Activated naive CD4-positive, alpha-beta T cell treated with anti-CD3 and anti-CD28 coated beads for 36 hours (primary cell): ENCODE measurements around the gene ACSL6. TPM values are rescaled to one million over a fixed set of nuclear protein-coding genes. Genes with fewer than 3 reads are reported as not detected.

Experiments used
- CTCF ChIA-PET: fragments of 350-600 bp; sonication (Branson Sonifier 250); formaldehyde crosslinking; loops from one replicate; lab custom pipeline; 2021; ENCODE audit warnings: antibody characterized with exemption; lab: Charles Lee
- DNase-seq: peaks from one replicate; pipeline ENCODE4 v3.0.0-alpha.2; 2020
- H3K27ac Mint-ChIP-seq: one replicate; pipeline ENCODE4 v1.8.0; 2021; ENCODE audit warnings: mild to moderate bottlenecking, mixed read lengths
- H3K27me3 Mint-ChIP-seq: one replicate; pipeline ENCODE4 v1.8.0; 2021; ENCODE audit warnings: low read depth, mixed read lengths
- H3K36me3 Mint-ChIP-seq: one replicate; pipeline ENCODE4 v1.8.0; 2021; ENCODE audit warnings: low read depth, mixed read lengths
- H3K4me1 Mint-ChIP-seq: one replicate; pipeline ENCODE4 v1.8.0; 2021; ENCODE audit warnings: low read depth, mixed read lengths
- H3K4me3 Mint-ChIP-seq: one replicate; pipeline ENCODE4 v1.8.0; 2021; ENCODE audit warnings: mild to moderate bottlenecking, moderate library complexity, mixed read lengths
- H3K9me3 Mint-ChIP-seq: one replicate; pipeline ENCODE4 v1.8.0; 2021; ENCODE audit warnings: mixed read lengths
- intact Hi-C: fragments of 100-400 bp; cut with micrococcal nuclease; formaldehyde crosslinking; loops from one replicate; pipeline ENCODE4 v1.15.1; 2023
- total RNA-seq, 2 experiments: library from RNA; stranded (reverse); gene quantifications; one replicate each; pipeline ENCODE4 v1.2.3, GENCODE V29; 2021

ACSL6 gene
- total RNA-seq, 2 experiments from 2014 or later: 1.2 to 2.4 TPM

GRCh38 chr5:132054697-132055440 lies 43.4 kb upstream of the ACSL6 start:
- Mint-ChIP-seq H3K4me3 (no peak overlapping the region), H3K36me3 (no peaks in the 10 kb centered on the region), H3K9me3 (no peaks in the 10 kb centered on the region), H3K4me1 (peaks cover 7% of the 10 kb centered on the region), H3K27me3 (no peaks in the 10 kb centered on the region), H3K27ac (no peak overlapping the region)
- intact Hi-C loops: no loop called here
- CTCF ChIA-PET: interaction anchor here (1.4 kb wide), 1 partner anchor 10 kb away, joined by 5 read pairs; no protein-coding TSS in a partner anchor
- DNase-seq: no peak

GRCh38 chr5:132054031-132054696 lies 42.7 kb upstream of the ACSL6 start:
- intact Hi-C loops: no loop called here
- Mint-ChIP-seq H3K27me3 (no peaks in the 10 kb centered on the region), H3K4me1 (peaks cover 7% of the 10 kb centered on the region), H3K4me3 (no peak overlapping the region), H3K9me3 (no peaks in the 10 kb centered on the region), H3K36me3 (no peaks in the 10 kb centered on the region), H3K27ac (no peak overlapping the region)
- no peak for DNase-seq
- CTCF ChIA-PET: interaction anchor here (1.4 to 1.7 kb wide), 3 partner anchors 9 to 46 kb away, joined by 5 to 6 read pairs (median 5); no protein-coding TSS in a partner anchor

GRCh38 chr5:132053483-132053882 lies 42.0 kb upstream of the ACSL6 start:
- Mint-ChIP-seq H3K27me3 (no peaks in the 10 kb centered on the region), H3K36me3 (no peaks in the 10 kb centered on the region), H3K4me3 (no peak overlapping the region), H3K9me3 (no peaks in the 10 kb centered on the region), H3K27ac (no peak overlapping the region), H3K4me1 (peaks cover 7% of the 10 kb centered on the region)
- CTCF ChIA-PET: interaction anchor here (1.7 kb wide), 2 partner anchors 10 to 46 kb away, joined by 5 to 6 read pairs; no protein-coding TSS in a partner anchor
- no peak for DNase-seq
- intact Hi-C loops: no loop called here

GRCh38 chr5:132052520-132052919 lies 41.1 kb upstream of the ACSL6 start:
- CTCF ChIA-PET: interaction anchor here (0.6 to 1.7 kb wide), 3 partner anchors 11 to 839 kb away, joined by 4 to 6 read pairs (median 5); no protein-coding TSS in a partner anchor
- H3K27ac Mint-ChIP-seq: no peak overlapping the region

GRCh38 chr5:132050661-132051552 lies 39.4 kb upstream of the ACSL6 start:
- intact Hi-C loops: no loop called here
- H3K4me1 Mint-ChIP-seq: no peaks in the 10 kb centered on the region
- CTCF ChIA-PET: interaction anchor here (0.6 to 1.8 kb wide), 3 partner anchors 12 to 1222 kb away, joined by 3 to 9 read pairs (median 4); no protein-coding TSS in a partner anchor
- DNase-seq: no peak
- no peak overlapping the region for H3K4me3 Mint-ChIP-seq
- no peaks in the 10 kb centered on the region for H3K27me3 Mint-ChIP-seq
- no peaks in the 10 kb centered on the region for H3K9me3 Mint-ChIP-seq
- H3K27ac Mint-ChIP-seq: no peak overlapping the region
- no peaks in the 10 kb centered on the region for H3K36me3 Mint-ChIP-seq

More at GRCh38 chr5:132052520-132052919, 41.1 kb upstream of the ACSL6 start:
- DNase-seq: no peak
- intact Hi-C loops: no loop called here
- H3K4me3 Mint-ChIP-seq: no peak overlapping the region
- H3K9me3 Mint-ChIP-seq: no peaks in the 10 kb centered on the region
- H3K4me1 Mint-ChIP-seq: peaks cover 7% of the 10 kb centered on the region
- no peaks in the 10 kb centered on the region for H3K27me3 Mint-ChIP-seq
- no peaks in the 10 kb centered on the region for H3K36me3 Mint-ChIP-seq

- Mint-ChIP-seq H3K9me3 (no peaks in the 10 kb centered on the region), H3K27me3 (no peaks in the 10 kb centered on the region), H3K27ac (no peak overlapping the region), H3K4me1 (no peaks in the 10 kb centered on the region), H3K36me3 (no peaks in the 10 kb centered on the region), H3K4me3 (no peak overlapping the region)
- intact Hi-C loops: no loop called here
- CTCF ChIA-PET: interaction anchor here (0.6 to 1.8 kb wide), 2 partner anchors 13 to 1221 kb away, joined by 4 to 9 read pairs; no protein-coding TSS in a partner anchor
- no peak for DNase-seq
Measured at GRCh38 chr5:132050136-132050535, 38.7 kb upstream of the ACSL6 start.

GRCh38 chr5:132049559-132049958 lies 38.1 kb upstream of the ACSL6 start:
- CTCF ChIA-PET: interaction anchor here (1.8 kb wide), 1 partner anchor 13 kb away, joined by 9 read pairs; no protein-coding TSS in a partner anchor
- Mint-ChIP-seq H3K4me1 (no peaks in the 10 kb centered on the region), H3K27ac (no peak overlapping the region), H3K27me3 (no peaks in the 10 kb centered on the region), H3K36me3 (no peaks in the 10 kb centered on the region), H3K4me3 (no peak overlapping the region), H3K9me3 (no peaks in the 10 kb centered on the region)
- intact Hi-C loops: no loop called here
- DNase-seq: no peak

- Mint-ChIP-seq H3K9me3 (no peaks in the 10 kb centered on the region), H3K36me3 (no peaks in the 10 kb centered on the region), H3K27ac (no peak overlapping the region), H3K27me3 (no peaks in the 10 kb centered on the region), H3K4me1 (no peaks in the 10 kb centered on the region), H3K4me3 (no peak overlapping the region)
- intact Hi-C loops: no loop called here
- CTCF ChIA-PET: no interaction called here
- DNase-seq: no peak
Measured at GRCh38 chr5:132049093-132049492, 37.6 kb upstream of the ACSL6 start.

GRCh38 chr5:132046880-132047299 lies 35.4 kb upstream of the ACSL6 start:
- CTCF ChIA-PET: no interaction called here
- intact Hi-C loops: no loop called here
- H3K4me3 Mint-ChIP-seq: no peak overlapping the region
- no peaks in the 10 kb centered on the region for H3K4me1 Mint-ChIP-seq
- DNase-seq: no peak
- H3K27ac Mint-ChIP-seq: no peak overlapping the region
- H3K27me3 Mint-ChIP-seq: no peaks in the 10 kb centered on the region
- H3K36me3 Mint-ChIP-seq: no peaks in the 10 kb centered on the region
- H3K9me3 Mint-ChIP-seq: peaks cover 1% of the 10 kb centered on the region

- Mint-ChIP-seq H3K27ac (no peak overlapping the region), H3K4me1 (no peaks in the 10 kb centered on the region), H3K27me3 (no peaks in the 10 kb centered on the region), H3K4me3 (no peak overlapping the region), H3K9me3 (peaks cover 1% of the 10 kb centered on the region), H3K36me3 (no peaks in the 10 kb centered on the region)
- DNase-seq: no peak
- intact Hi-C loops: no loop called here
- CTCF ChIA-PET: interaction anchor here (0.7 kb wide), 1 partner anchor 189 kb away, joined by 3 read pairs; no protein-coding TSS in a partner anchor
Measured at GRCh38 chr5:132044207-132044606, 32.7 kb upstream of the ACSL6 start.

- H3K4me1 Mint-ChIP-seq: peaks cover 17% of the 10 kb centered on the region
- H3K27ac Mint-ChIP-seq: no peak overlapping the region
- peaks cover 18% of the 10 kb centered on the region for H3K9me3 Mint-ChIP-seq
- CTCF ChIA-PET: interaction anchor here (0.6 kb wide), 2 partner anchors 636 to 928 kb away, joined by 3 to 4 read pairs; no protein-coding TSS in a partner anchor
- intact Hi-C loops: no loop called here
- H3K36me3 Mint-ChIP-seq: peaks cover 3% of the 10 kb centered on the region
- no peak for DNase-seq
- H3K4me3 Mint-ChIP-seq: no peak overlapping the region
- H3K27me3 Mint-ChIP-seq: no peaks in the 10 kb centered on the region
Measured at GRCh38 chr5:132037353-132037752, 25.9 kb upstream of the ACSL6 start.
